Stimulated activated CD4-positive, alpha-beta T cell treated with anti-CD3 and anti-CD28 coated beads, Interleukin-1b, Interleukin-23, amount 100 ng/mL, for 24 hours (primary cell): ENCODE data around the gene CENPE.

Source experiments
- DNase-seq, 4 experiments: peaks; one replicate each; pipeline ENCODE4 v3.0.0-alpha.2; 2020; ENCODE audit warnings: low read depth in 4 of 4, low spot score in 1 of 4

CENPE gene

GRCh38 chr4:103126126-103126525 is 72.0 kb downstream of the CENPE start:
- DNase-seq: no peak

- DNase-seq: no peak
These were observed 75.0 kb downstream of the CENPE start for GRCh38 chr4:103123114-103123513.

- DNase-seq: no peak
These were observed 80.0 kb downstream of the CENPE start for GRCh38 chr4:103118166-103118565.

- DNase-seq: no peak
These were observed 86.5 kb downstream of the CENPE start for GRCh38 chr4:103111598-103111997.

- no peak for DNase-seq
These were observed 89.6 kb downstream of the CENPE start for GRCh38 chr4:103108542-103108941.

GRCh38 chr4:103105558-103106356 is 92.4 kb downstream of the CENPE start:
- DNase-seq: no peak

GRCh38 chr4:103104886-103105285 is 93.3 kb downstream of the CENPE start:
- DNase-seq: no peak

GRCh38 chr4:103100691-103101090 is 97.5 kb downstream of the CENPE start:
- no peak for DNase-seq

GRCh38 chr4:103099691-103100392 is 98.3 kb downstream of the CENPE start, which contains the start of gene BDH2:
Gene BDH2 (minus strand): TSS chr4:103099834. CDS start chr4:103096254, 3,580 bp downstream.
- peak in 1 of 4 experiments; percentile 10 for DNase-seq

- no peak for DNase-seq
These were observed 99.2 kb downstream of the CENPE start for GRCh38 chr4:103098756-103099440.

GRCh38 chr4:103098341-103098740 is 99.8 kb downstream of the CENPE start:
- no peak for DNase-seq

GRCh38 chr4:103097112-103097511 is 101.0 kb downstream of the CENPE start:
- DNase-seq: no peak

GRCh38 chr4:103095080-103095479 is 103.1 kb downstream of the CENPE start:
- DNase-seq: no peak

GRCh38 chr4:103092245-103092644 is 105.9 kb downstream of the CENPE start:
- DNase-seq: no peak

GRCh38 chr4:103091601-103092223 is 106.4 kb downstream of the CENPE start:
- no peak for DNase-seq

- DNase-seq: no peak
These were observed 108.7 kb downstream of the CENPE start for GRCh38 chr4:103089481-103089880.

- DNase-seq: no peak
These were observed 111.6 kb downstream of the CENPE start for GRCh38 chr4:103086551-103086950.

- DNase-seq: no peak
These were observed 112.5 kb downstream of the CENPE start for GRCh38 chr4:103085555-103086196.

- DNase-seq: no peak
These were observed 118.5 kb downstream of the CENPE start for GRCh38 chr4:103079621-103080020.

GRCh38 chr4:103076747-103077347 is 121.3 kb downstream of the CENPE start, which contains the start of gene SLC9B2:
Gene SLC9B2 (minus strand): TSS chr4:103076761. CDS start chr4:103067550, 9,211 bp downstream.
- no peak for DNase-seq
